Body of pancreas (tissue), 4 donors: ENCODE data around the gene NAT8L. TPM values are rescaled to one million over a fixed set of nuclear protein-coding genes. Genes with fewer than 3 reads are reported as not detected.

ENCODE experiments used
- ATAC-seq: fragments of 150-250 bp; one replicate; pipeline ENCODE4 v1.9.1; 2016
- DNase-seq, 4 donors: peaks; one replicate each; pipeline ENCODE4 v3.0.0-alpha.2; 2019
- H3K27ac ChIP-seq, 4 donors: fragments of 200-600 bp; sonication (generic); 1 replicate in 3 of 4; 2 replicates in 1 of 4; pipeline versions ENCODE4 v1.5.1 to v1.6.1; 2016 to 2019; ENCODE audit warnings: mild to moderate bottlenecking in 1 of 4, mixed read lengths in 1 of 4, moderate library complexity in 1 of 4
- H3K27me3 ChIP-seq, 2 donors: fragments of 200-600 bp; sonication (generic); one replicate each; pipeline ENCODE4 v1.6.0; 2016; ENCODE audit warnings: mild to moderate bottlenecking in 1 of 2
- H3K36me3 ChIP-seq, 2 donors: fragments of 200-600 bp; sonication (generic); replicated peaks in 1 of 2; 2 replicates each; pipeline ENCODE4 v1.5.1; 2016; ENCODE audit warnings: low read depth in 2 of 2; ENCODE audit not compliant: insufficient read depth in 1 of 2
- H3K4me1 ChIP-seq: fragments of 200-600 bp; sonication (generic); one replicate; pipeline ENCODE4 v1.6.0; 2016
- H3K4me3 ChIP-seq, 2 donors: fragments of 200-600 bp; sonication (generic); 1 replicate in 1 of 2; 2 replicates in 1 of 2; pipeline ENCODE4 v1.5.1; 2016 to 2019
- H3K9me3 ChIP-seq, 3 donors: fragments of 200-600 bp; sonication (generic); 1 replicate in 2 of 3; 2 replicates in 1 of 3; pipeline ENCODE4 v1.5.1; 2016
- POLR2A ChIP-seq, 3 donors: fragments of 450-650 bp; IDR thresholded peaks; one replicate each; pipeline ENCODE4 v1.6.1; 2016; ENCODE audit warnings: antibody characterized with exemption in 3 of 3, mild to moderate bottlenecking in 2 of 3
- WGBS, 2 donors: methylation state at CpG; one replicate each; pipeline ENCODE4 v1.1.5; 2017; 5-methylcytosine and 5-hydroxymethylcytosine counted together
- intact Hi-C: fragments of 100-400 bp; cut with DNase I; formaldehyde crosslinking; loops from one replicate; pipeline ENCODE4 v1.15.1; 2023
- total RNA-seq, 2 donors: library from RNA; depleted of rRNA; stranded (reverse); fragments of >200 nt; gene quantifications; one replicate each; pipeline ENCODE4 v1.1.0, GENCODE V29; 2016
- TF ChIP-seq, protein P1 (sequence below), 7 experiments: fragments of 450-650 bp in 4 of 7; fragments of 200-600 bp in 3 of 7; sonication (generic) in 3 of 7; IDR thresholded peaks; one replicate each; pipeline ENCODE4 v1.5.1; 2016 to 2019; ENCODE audit warnings: antibody characterized with exemption in 7 of 7

NAT8L gene
- total RNA-seq, 2 donors from 2014 or later: 3.6 to 18.8 TPM

- WGBS, 2 donors: 85 to 94% methylated on average over 6 to 8 of the region's 8 CpGs
- no peak overlapping the region for H3K4me3 ChIP-seq
- H3K36me3 ChIP-seq: no peaks in the 10 kb centered on the region
- H3K27ac ChIP-seq: no peak overlapping the region
- no peaks in the 10 kb centered on the region for H3K27me3 ChIP-seq
- DNase-seq (peak in 1 of 4 donors; percentile 48), ATAC-seq (no peak)
- H3K9me3 ChIP-seq: no peaks in the 10 kb centered on the region
- TF ChIP-seq, protein P1, sequence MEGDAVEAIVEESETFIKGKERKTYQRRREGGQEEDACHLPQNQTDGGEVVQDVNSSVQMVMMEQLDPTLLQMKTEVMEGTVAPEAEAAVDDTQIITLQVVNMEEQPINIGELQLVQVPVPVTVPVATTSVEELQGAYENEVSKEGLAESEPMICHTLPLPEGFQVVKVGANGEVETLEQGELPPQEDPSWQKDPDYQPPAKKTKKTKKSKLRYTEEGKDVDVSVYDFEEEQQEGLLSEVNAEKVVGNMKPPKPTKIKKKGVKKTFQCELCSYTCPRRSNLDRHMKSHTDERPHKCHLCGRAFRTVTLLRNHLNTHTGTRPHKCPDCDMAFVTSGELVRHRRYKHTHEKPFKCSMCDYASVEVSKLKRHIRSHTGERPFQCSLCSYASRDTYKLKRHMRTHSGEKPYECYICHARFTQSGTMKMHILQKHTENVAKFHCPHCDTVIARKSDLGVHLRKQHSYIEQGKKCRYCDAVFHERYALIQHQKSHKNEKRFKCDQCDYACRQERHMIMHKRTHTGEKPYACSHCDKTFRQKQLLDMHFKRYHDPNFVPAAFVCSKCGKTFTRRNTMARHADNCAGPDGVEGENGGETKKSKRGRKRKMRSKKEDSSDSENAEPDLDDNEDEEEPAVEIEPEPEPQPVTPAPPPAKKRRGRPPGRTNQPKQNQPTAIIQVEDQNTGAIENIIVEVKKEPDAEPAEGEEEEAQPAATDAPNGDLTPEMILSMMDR (IDR thresholded peaks at IDR 0.05): no peak
- TF ChIP-seq POLR2A (IDR thresholded peaks at IDR 0.05): no peak
- H3K4me1 ChIP-seq: no peaks in the 10 kb centered on the region
- intact Hi-C loops: no loop called here
These were observed 26.4 kb downstream of the NAT8L start for GRCh38 chr4:2085496-2085901.

DNA sequence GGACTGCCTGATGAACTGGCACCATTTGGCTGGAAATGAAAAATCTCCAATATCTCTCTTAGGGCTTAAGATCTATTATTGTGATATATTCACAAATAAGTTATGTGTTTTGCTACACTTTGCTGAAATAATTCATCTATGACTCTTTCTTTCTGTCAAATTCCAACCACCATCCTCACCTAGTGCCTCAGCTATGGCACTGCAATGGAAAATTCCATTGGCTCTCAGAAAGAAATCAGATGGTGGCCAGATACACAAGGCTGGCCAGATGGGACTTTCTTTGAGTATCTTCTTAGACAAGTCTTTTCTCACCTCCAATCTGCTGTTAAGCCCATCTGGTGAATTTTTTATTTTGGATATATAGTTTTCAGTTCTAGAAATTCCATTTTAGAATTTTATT is 28.0 kb downstream of the NAT8L start:
- Histone ChIP-seq H3K9me3 (no peaks in the 10 kb centered on the region), H3K4me3 (no peak overlapping the region), H3K27ac (no peak overlapping the region), H3K36me3 (no peaks in the 10 kb centered on the region), H3K4me1 (no peaks in the 10 kb centered on the region), H3K27me3 (no peaks in the 10 kb centered on the region)
- TF ChIP-seq POLR2A (IDR thresholded peaks at IDR 0.05): no peak
- TF ChIP-seq, protein P1 (IDR thresholded peaks at IDR 0.05): peak in 1 of 7 experiments; percentile 6
- no peak for DNase-seq
- no peak for ATAC-seq
- intact Hi-C loops: no loop called here

GRCh38 chr4:2089222-2089621 is 30.1 kb downstream of the NAT8L start:
- WGBS, 2 donors: 34 to 40% methylated on average over 1 of the region's 1 CpG
- ATAC-seq: no peak
- no peaks in the 10 kb centered on the region for H3K36me3 ChIP-seq
- H3K4me1 ChIP-seq: no peaks in the 10 kb centered on the region
- TF ChIP-seq, protein P1 (IDR thresholded peaks at IDR 0.05): no peak
- TF ChIP-seq POLR2A (IDR thresholded peaks at IDR 0.05): no peak
- H3K27ac ChIP-seq: no peak overlapping the region
- no peaks in the 10 kb centered on the region for H3K9me3 ChIP-seq
- H3K4me3 ChIP-seq: no peak overlapping the region
- H3K27me3 ChIP-seq: no peaks in the 10 kb centered on the region
- intact Hi-C loops: no loop called here
- DNase-seq: no peak

DNA sequence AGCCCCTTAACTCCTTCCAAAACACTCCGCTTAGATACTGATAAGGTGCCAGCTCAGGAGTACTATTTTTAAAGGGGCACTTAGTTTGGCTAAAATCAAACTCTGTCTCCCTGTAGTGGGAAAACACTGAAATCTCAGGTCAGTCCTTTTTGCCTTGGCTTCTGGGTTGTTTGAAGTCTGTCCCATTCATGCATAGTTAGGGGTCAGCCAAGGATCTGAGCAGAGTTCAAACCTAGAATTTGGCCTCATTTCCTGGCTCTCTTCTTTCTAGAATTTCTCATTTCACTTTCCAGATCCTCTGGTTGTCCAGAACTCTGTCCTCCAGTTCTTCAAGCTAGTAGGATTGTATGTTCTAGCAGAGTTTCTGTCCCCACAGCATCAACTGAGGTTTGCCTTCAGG is 31.5 kb downstream of the NAT8L start:
- Histone ChIP-seq H3K4me1 (no peaks in the 10 kb centered on the region), H3K27ac (no peak overlapping the region), H3K4me3 (no peak overlapping the region), H3K36me3 (no peaks in the 10 kb centered on the region), H3K9me3 (no peaks in the 10 kb centered on the region), H3K27me3 (no peaks in the 10 kb centered on the region)
- WGBS, 2 donors: 91 to 94% methylated on average over 1 of the region's 1 CpG
- DNase-seq: no peak
- TF ChIP-seq, protein P1 (IDR thresholded peaks at IDR 0.05): no peak
- no peak for TF ChIP-seq POLR2A (IDR thresholded peaks at IDR 0.05)
- no peak for ATAC-seq
- intact Hi-C loops: no loop called here

DNA sequence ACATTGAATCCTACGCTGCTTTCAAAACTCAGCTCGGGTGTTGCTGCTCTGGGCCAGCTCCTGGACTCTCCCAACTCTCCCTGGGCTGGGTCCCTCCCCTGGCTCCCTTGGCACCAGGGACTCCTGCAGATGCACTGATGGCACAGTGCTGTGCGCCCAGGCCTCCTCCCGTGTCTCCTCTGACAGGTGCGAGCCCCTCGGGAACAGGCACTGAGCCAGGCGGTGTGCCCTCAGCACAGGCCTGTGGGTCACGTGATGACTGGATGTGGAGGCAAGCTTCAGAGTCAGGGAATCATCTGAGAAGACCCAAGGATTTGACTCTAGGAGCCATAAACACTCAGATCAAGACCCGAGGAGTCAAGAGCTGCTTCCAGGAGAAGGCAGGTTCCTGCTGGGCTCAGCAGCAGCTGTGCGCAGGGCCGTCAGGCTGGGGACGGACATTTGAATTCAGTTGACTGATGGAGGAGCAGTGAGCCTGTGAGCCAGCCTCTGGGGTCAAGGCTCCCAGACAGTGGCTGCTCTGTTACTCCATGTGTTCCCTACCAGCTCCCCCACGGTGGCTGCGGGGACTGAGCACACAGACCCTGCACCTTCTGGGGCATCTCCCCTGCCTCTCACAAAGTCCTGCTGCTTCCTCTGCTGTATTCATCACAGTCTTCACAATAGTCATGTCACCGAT is 33.0 kb downstream of the NAT8L start:
- 89 to 92% methylated on average over 13 to 15 of the region's 15 CpGs for WGBS, 2 donors
- intact Hi-C loops: no loop called here
- TF ChIP-seq, protein P1 (IDR thresholded peaks at IDR 0.05): no peak
- no peak for TF ChIP-seq POLR2A (IDR thresholded peaks at IDR 0.05)
- H3K4me1 ChIP-seq: no peaks in the 10 kb centered on the region
- H3K9me3 ChIP-seq: no peaks in the 10 kb centered on the region
- no peak overlapping the region for H3K4me3 ChIP-seq
- H3K36me3 ChIP-seq: no peaks in the 10 kb centered on the region
- no peak for DNase-seq
- no peak overlapping the region for H3K27ac ChIP-seq
- H3K27me3 ChIP-seq: no peaks in the 10 kb centered on the region
- ATAC-seq: no peak
